ENCODE results near the gene UFC1. TPM values are rescaled to one million over a fixed set of nuclear protein-coding genes. Genes with fewer than 3 reads are reported as not detected.

The UFC1 gene
- total RNA-seq, 1 donor from 2014 or later: 98.2 TPM

- no peak for TF ChIP-seq CTCF (IDR thresholded peaks at IDR 0.05)
- Mint-ChIP-seq H3K27ac (ENCODE audit: unreplicated experiment) (no peak overlapping the region), H3K4me3 (ENCODE audit: unreplicated experiment) (no peak overlapping the region), H3K9me3 (ENCODE audit: unreplicated experiment) (no peaks in the 10 kb centered on the region), H3K4me1 (ENCODE audit: unreplicated experiment) (peaks cover 28% of the 10 kb centered on the region), H3K36me3 (ENCODE audit: unreplicated experiment) (peaks cover 33% of the 10 kb centered on the region), H3K27me3 (ENCODE audit: unreplicated experiment) (no peaks in the 10 kb centered on the region)
- DNase-seq (ENCODE audit: extremely low spot score, unreplicated experiment): no peak
Observed at GRCh38 chr1:161206411-161207140, 52.8 kb downstream of the UFC1 start.

DNA sequence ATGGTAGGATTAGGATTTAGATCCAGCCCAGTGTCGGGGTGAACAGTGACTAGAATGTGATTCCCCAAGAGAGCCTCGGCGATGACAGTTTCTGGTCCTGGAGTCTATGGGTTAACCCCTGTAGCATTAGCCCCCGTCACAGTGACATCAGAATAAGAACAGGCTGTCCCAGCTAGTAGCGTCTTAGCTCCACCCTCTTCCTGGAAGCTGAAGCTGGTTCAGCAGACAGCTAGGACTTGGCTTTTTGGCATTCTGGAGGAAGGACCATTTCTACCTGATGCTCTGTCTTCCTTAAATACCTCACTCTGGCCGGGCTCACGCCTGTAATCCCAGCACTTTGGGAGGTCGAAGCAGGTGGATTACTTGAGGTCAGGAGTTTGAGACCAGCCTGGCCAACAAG, 53.4 kb downstream of the UFC1 start:
- H3K4me1 Mint-ChIP-seq (ENCODE audit: unreplicated experiment): peaks cover 24% of the 10 kb centered on the region
- H3K9me3 Mint-ChIP-seq (ENCODE audit: unreplicated experiment): no peaks in the 10 kb centered on the region
- H3K36me3 Mint-ChIP-seq (ENCODE audit: unreplicated experiment): peaks cover 39% of the 10 kb centered on the region
- H3K4me3 Mint-ChIP-seq (ENCODE audit: unreplicated experiment): no peak overlapping the region
- no peaks in the 10 kb centered on the region for H3K27me3 Mint-ChIP-seq (ENCODE audit: unreplicated experiment)
- no peak for TF ChIP-seq CTCF (IDR thresholded peaks at IDR 0.05)
- DNase-seq (ENCODE audit: extremely low spot score, unreplicated experiment): no peak
- no peak overlapping the region for H3K27ac Mint-ChIP-seq (ENCODE audit: unreplicated experiment)

Other genes starting within 250 kb of the UFC1 start
- gene ITLN2, start 199.2 kb upstream of the UFC1 start, total RNA-seq: not detected in 2 replicates
- gene F11R, start 132.8 kb upstream of the UFC1 start, total RNA-seq: 1.4 and 1.5 TPM in 2 replicates
- gene TSTD1, start 115.0 kb upstream of the UFC1 start, total RNA-seq: 0.73 TPM in 1 of 2 replicates, not detected in the other
- gene USF1, start 108.0 kb upstream of the UFC1 start, total RNA-seq: 51.5 and 57.2 TPM in 2 replicates
- gene ARHGAP30, start 84.1 kb upstream of the UFC1 start, total RNA-seq: not detected in 2 replicates
- not detected in 2 replicates for gene NECTIN4, start 64.4 kb upstream of the UFC1 start, total RNA-seq
- gene KLHDC9, start 55.6 kb upstream of the UFC1 start, total RNA-seq: 3.6 and 3.7 TPM in 2 replicates
- gene PFDN2, start 35.9 kb upstream of the UFC1 start, total RNA-seq: 48.9 and 49.2 TPM in 2 replicates
- 31.2 and 33.2 TPM in 2 replicates for gene NIT1, start 35.9 kb upstream of the UFC1 start, total RNA-seq
- 40.8 and 43.1 TPM in 2 replicates for gene DEDD, start 21.3 kb upstream of the UFC1 start, total RNA-seq
- 25.5 and 27.5 TPM in 2 replicates for gene USP21, start 5.5 kb downstream of the UFC1 start, total RNA-seq
- gene PPOX, start 12.4 kb downstream of the UFC1 start, total RNA-seq: 37.1 and 37.9 TPM in 2 replicates
- 21.7 and 24.3 TPM in 2 replicates for gene B4GALT3, start 23.5 kb downstream of the UFC1 start, total RNA-seq
- gene ADAMTS4, start 45.1 kb downstream of the UFC1 start, total RNA-seq: 1.2 TPM in 2 replicates
- 82.0 and 82.5 TPM in 2 replicates for gene NDUFS2, start 48.4 kb downstream of the UFC1 start, total RNA-seq
- gene FCER1G, start 61.3 kb downstream of the UFC1 start, total RNA-seq: not detected in 2 replicates
- gene APOA2, start 69.7 kb downstream of the UFC1 start, total RNA-seq: not detected in 2 replicates
- 8.6 and 10.3 TPM in 2 replicates for gene TOMM40L, start 72.1 kb downstream of the UFC1 start, total RNA-seq
- not detected in 2 replicates for gene NR1I3, start 84.2 kb downstream of the UFC1 start, total RNA-seq
- not detected in 2 replicates for gene PCP4L1, start 104.8 kb downstream of the UFC1 start, total RNA-seq
- gene MPZ, start 156.0 kb downstream of the UFC1 start, total RNA-seq: 0.44 and 0.81 TPM in 2 replicates
- gene SDHC, start 160.4 kb downstream of the UFC1 start, total RNA-seq: 148 and 164 TPM in 2 replicates
- not detected in 2 replicates for gene CFAP126, start 213.9 kb downstream of the UFC1 start, total RNA-seq

All from osteocyte (in vitro differentiated cells).